ENCODE measurements around the gene ARL8B. TPM values are rescaled to one million over a fixed set of nuclear protein-coding genes. Genes with fewer than 3 reads are reported as not detected.
A peak's percentile ranks its signal among the peaks of the same experiment; 100 is the strongest.

The ARL8B gene
- total and polyA plus RNA-seq, 3 donors from 2014 or later, result 50.1 to 60.4 (median 54.5) TPM

GRCh38 chr3:5160940-5161858, 39.1 kb downstream of the ARL8B start:
- Histone ChIP-seq H3K9me3 (no peaks in the 10 kb centered on the region), H3K4me3 (no peak overlapping the region), H3K27me3 (no peaks in the 10 kb centered on the region), H3K27ac (peak overlapping the region; percentile 50 to 63), H3K4me1 (peaks cover 28% of the 10 kb centered on the region), H3K36me3 (ENCODE audit: low read depth, missing control alignments) (no peaks in the 10 kb centered on the region)
- DNase-seq, result no peak
- intact Hi-C loops (cut with DNase I; ENCODE audit: low total_unique reads), result no loop called here
- 72 to 79% methylated on average over 4 of the region's 4 CpGs for WGBS, 2 donors
- no peak for TF ChIP-seq CTCF (IDR thresholded peaks at IDR 0.05)
- TF ChIP-seq POLR2A (IDR thresholded peaks at IDR 0.05), result no peak

GRCh38 chr3:5162102-5162501, 40.0 kb downstream of the ARL8B start:
- intact Hi-C loops (cut with DNase I; ENCODE audit: low total_unique reads), result no loop called here
- WGBS, 2 donors, result 50 to 52% methylated on average over 1 of the region's 1 CpG
- DNase-seq, result peak; percentile 88
- H3K4me1 ChIP-seq, result peaks cover 28% of the 10 kb centered on the region
- peak overlapping the region; percentile 50 to 63 for H3K27ac ChIP-seq
- no peaks in the 10 kb centered on the region for H3K36me3 ChIP-seq (ENCODE audit: low read depth, missing control alignments)
- H3K4me3 ChIP-seq, result no peak overlapping the region
- H3K9me3 ChIP-seq, result no peaks in the 10 kb centered on the region
- no peaks in the 10 kb centered on the region for H3K27me3 ChIP-seq
- TF ChIP-seq POLR2A (IDR thresholded peaks at IDR 0.05), result no peak
- no peak for TF ChIP-seq CTCF (IDR thresholded peaks at IDR 0.05)

GRCh38 chr3:5165698-5166097, 43.6 kb downstream of the ARL8B start:
- Histone ChIP-seq H3K27ac (no peak overlapping the region), H3K27me3 (no peaks in the 10 kb centered on the region), H3K36me3 (ENCODE audit: low read depth, missing control alignments) (no peaks in the 10 kb centered on the region), H3K4me3 (no peak overlapping the region), H3K9me3 (no peaks in the 10 kb centered on the region), H3K4me1 (peaks cover 23% of the 10 kb centered on the region)
- TF ChIP-seq CTCF (IDR thresholded peaks at IDR 0.05), result no peak
- TF ChIP-seq POLR2A (IDR thresholded peaks at IDR 0.05), result no peak
- intact Hi-C loops (cut with DNase I; ENCODE audit: low total_unique reads), result no loop called here
- no peak for DNase-seq
- WGBS, 2 donors, result 68% methylated on average over 4 of the region's 4 CpGs

- WGBS, 2 donors, result 46 to 56% methylated on average over 2 of the region's 2 CpGs
- no peak overlapping the region for H3K27ac ChIP-seq
- H3K4me3 ChIP-seq, result no peak overlapping the region
- no peaks in the 10 kb centered on the region for H3K27me3 ChIP-seq
- no peaks in the 10 kb centered on the region for H3K9me3 ChIP-seq
- no peak for DNase-seq
- intact Hi-C loops (cut with DNase I; ENCODE audit: low total_unique reads), result no loop called here
- H3K4me1 ChIP-seq, result peaks cover 11% of the 10 kb centered on the region
- H3K36me3 ChIP-seq (ENCODE audit: low read depth, missing control alignments), result no peaks in the 10 kb centered on the region
- TF ChIP-seq POLR2A (IDR thresholded peaks at IDR 0.05) (no peak), CTCF (IDR thresholded peaks at IDR 0.05) (no peak)
These were observed 44.8 kb downstream of the ARL8B start for GRCh38 chr3:5166846-5167245.

Measured in testis (tissue), 3 donors.